Measurements from ENCODE around the gene SLC38A4. TPM values are rescaled to one million over a fixed set of nuclear protein-coding genes. Genes with fewer than 3 reads are reported as not detected.

The SLC38A4 gene
- total RNA-seq, 2 donors from 2014 or later, result 0.06 TPM; not detected in 1

- no peak for ATAC-seq (replicated peaks)
- Mint-ChIP-seq H3K9me3 (no peaks in the 10 kb centered on the region), H3K36me3 (ENCODE audit: low read depth) (no peaks in the 10 kb centered on the region), H3K4me3 (no peak overlapping the region), H3K27ac (no peak overlapping the region), H3K27me3 (peaks cover 8% of the 10 kb centered on the region), H3K4me1 (no peaks in the 10 kb centered on the region)
Measured at GRCh38 chr12:46725332-46725731, 100.5 kb downstream of the SLC38A4 start.

- Mint-ChIP-seq H3K9me3 (no peaks in the 10 kb centered on the region), H3K4me3 (no peak overlapping the region), H3K4me1 (no peaks in the 10 kb centered on the region), H3K36me3 (ENCODE audit: low read depth) (no peaks in the 10 kb centered on the region), H3K27me3 (peaks cover 12% of the 10 kb centered on the region), H3K27ac (no peak overlapping the region)
- ATAC-seq (replicated peaks), result no peak
Measured at GRCh38 chr12:46723629-46724419, 102.0 kb downstream of the SLC38A4 start.

GRCh38 chr12:46722394-46723185 lies 103.2 kb downstream of the SLC38A4 start:
- H3K4me3 Mint-ChIP-seq, result no peak overlapping the region
- H3K9me3 Mint-ChIP-seq, result no peaks in the 10 kb centered on the region
- no peaks in the 10 kb centered on the region for H3K36me3 Mint-ChIP-seq (ENCODE audit: low read depth)
- no peaks in the 10 kb centered on the region for H3K4me1 Mint-ChIP-seq
- no peak overlapping the region for H3K27ac Mint-ChIP-seq
- peaks cover 12% of the 10 kb centered on the region for H3K27me3 Mint-ChIP-seq
- no peak for ATAC-seq (replicated peaks)

- Mint-ChIP-seq H3K27me3 (peaks cover 4% of the 10 kb centered on the region), H3K27ac (no peak overlapping the region), H3K36me3 (ENCODE audit: low read depth) (no peaks in the 10 kb centered on the region)
Measured at GRCh38 chr12:46718495-46718894, 107.3 kb downstream of the SLC38A4 start.

GRCh38 chr12:46717868-46718267 lies 107.9 kb downstream of the SLC38A4 start:
- no peaks in the 10 kb centered on the region for H3K4me1 Mint-ChIP-seq
- no peak overlapping the region for H3K4me3 Mint-ChIP-seq
- H3K27me3 Mint-ChIP-seq, result peaks cover 4% of the 10 kb centered on the region
- H3K9me3 Mint-ChIP-seq, result no peaks in the 10 kb centered on the region
- no peak overlapping the region for H3K27ac Mint-ChIP-seq
- H3K36me3 Mint-ChIP-seq (ENCODE audit: low read depth), result no peaks in the 10 kb centered on the region
- no peak for ATAC-seq (replicated peaks)

More at GRCh38 chr12:46718495-46718894, 107.3 kb downstream of the SLC38A4 start:
- no peak overlapping the region for H3K4me3 Mint-ChIP-seq
- ATAC-seq (replicated peaks), result no peak
- H3K4me1 Mint-ChIP-seq, result no peaks in the 10 kb centered on the region
- H3K9me3 Mint-ChIP-seq, result no peaks in the 10 kb centered on the region

- Mint-ChIP-seq H3K27me3 (peaks cover 4% of the 10 kb centered on the region), H3K36me3 (ENCODE audit: low read depth) (no peaks in the 10 kb centered on the region), H3K27ac (no peak overlapping the region), H3K4me3 (no peak overlapping the region), H3K9me3 (no peaks in the 10 kb centered on the region), H3K4me1 (no peaks in the 10 kb centered on the region)
- ATAC-seq (replicated peaks), result no peak
Measured at GRCh38 chr12:46717159-46717558, 108.6 kb downstream of the SLC38A4 start.
